HG02678 (cell line): ENCODE results near the gene AGPAT3.

Experiments
- ATAC-seq: cut with Tn5 transposase; IDR thresholded peaks from one replicate; pipeline ENCODE4 v1.9.1; 2021; ENCODE audit warnings: mild to moderate bottlenecking, moderate library complexity; ENCODE audit not compliant: unreplicated experiment

AGPAT3 gene

DNA sequence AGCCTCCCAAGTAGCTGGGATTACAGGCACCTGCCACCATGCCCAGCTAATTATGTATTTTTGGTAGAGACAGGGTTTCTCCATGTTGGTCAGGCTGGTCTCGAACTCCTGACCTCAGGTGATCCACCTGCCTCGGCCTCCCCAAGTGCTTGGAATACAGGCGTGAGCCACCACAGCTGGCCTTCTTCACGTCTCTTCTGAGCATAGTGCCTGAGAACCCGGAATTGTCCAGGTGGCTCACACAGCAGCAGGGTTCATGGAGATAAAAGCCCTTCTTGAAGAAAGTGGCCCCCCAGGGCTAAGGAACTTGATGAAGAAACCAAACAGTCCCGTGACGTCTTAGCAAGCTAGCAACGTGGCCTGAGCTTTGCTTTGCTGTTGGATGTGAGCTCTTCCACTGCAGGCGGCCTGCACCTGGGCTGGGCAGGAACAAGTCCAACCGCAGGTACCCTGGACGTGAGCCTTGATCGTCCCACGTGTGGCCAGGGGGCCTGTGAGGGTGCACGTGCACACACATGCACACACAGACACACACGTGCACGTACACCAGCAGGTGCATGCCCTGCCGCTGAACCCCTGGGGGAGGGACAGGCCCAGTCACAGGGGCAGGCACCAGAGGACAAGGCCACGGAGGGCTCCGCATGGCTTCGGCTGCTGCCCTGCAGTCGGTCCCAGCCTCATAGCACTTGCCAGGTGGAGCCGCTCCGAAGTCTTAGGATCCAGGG is 123.6 kb downstream of the AGPAT3 start:
- ATAC-seq: no peak

DNA sequence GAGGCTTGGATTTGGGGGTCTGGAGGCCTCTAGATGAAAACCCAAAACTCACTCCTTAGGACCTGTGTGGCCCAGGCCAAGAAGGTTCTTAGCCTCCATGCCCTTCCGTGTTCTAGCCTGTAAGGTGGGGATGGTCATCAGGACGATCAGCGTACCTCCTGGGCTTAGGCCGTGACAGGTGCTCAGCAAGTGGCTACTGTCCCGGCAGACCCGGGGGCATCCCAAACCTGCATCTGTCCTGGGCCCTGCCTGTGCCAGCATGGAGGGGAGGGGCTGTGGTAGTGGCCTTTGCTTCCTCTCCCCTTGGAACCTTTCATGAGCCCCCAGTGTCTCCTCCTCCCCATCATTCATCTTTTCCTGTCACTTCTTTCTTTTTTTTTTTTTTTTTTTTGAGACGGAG is 124.4 kb downstream of the AGPAT3 start:
- ATAC-seq: no peak

DNA sequence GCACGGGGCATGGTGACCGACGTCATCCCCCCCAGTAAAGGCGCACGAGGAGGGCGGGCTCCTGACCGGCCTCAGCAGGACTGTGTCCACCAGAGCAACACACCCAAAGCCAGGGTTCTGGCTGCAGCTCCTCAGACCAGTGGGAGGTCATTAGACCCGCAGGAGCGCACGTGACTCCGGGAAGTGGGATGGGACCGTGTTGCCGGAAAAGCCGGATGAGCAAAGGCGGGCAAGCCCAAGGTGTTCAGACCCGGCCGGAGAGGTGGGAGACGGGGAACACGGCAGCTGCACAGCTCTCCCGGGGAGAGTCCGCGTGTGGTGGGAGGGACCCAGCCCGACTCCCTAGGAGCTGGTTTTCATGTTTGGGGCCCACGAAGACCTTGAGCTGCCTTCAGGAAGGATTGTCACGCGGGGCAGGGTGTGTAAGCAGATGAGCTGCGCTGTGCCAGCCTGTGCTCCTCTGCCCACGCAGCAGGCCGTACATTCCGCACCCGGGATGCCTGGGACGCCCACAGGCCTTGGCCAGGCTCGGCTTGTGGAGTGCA is 126.5 kb downstream of the AGPAT3 start:
- no peak for ATAC-seq

DNA sequence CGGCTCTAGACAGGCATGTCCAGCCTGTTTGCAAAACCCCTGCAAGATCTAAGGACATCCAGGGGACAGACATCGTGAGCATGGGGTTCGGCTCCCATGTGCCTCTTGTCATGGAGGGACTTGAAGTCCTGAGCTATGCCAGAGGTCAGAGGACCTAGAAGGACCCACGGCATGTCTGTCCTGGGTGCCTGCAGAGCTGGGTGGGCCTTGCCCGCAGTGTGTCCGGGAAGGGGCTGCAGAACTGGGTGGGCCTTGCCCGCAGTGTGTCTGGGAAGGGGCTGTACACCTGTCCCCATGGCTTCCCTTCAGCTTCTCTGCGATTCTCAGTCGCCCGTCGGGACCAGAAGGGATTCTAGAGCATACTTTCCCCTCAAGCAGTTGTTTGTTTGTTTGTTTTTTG is 127.1 kb downstream of the AGPAT3 start:
- no peak for ATAC-seq

DNA sequence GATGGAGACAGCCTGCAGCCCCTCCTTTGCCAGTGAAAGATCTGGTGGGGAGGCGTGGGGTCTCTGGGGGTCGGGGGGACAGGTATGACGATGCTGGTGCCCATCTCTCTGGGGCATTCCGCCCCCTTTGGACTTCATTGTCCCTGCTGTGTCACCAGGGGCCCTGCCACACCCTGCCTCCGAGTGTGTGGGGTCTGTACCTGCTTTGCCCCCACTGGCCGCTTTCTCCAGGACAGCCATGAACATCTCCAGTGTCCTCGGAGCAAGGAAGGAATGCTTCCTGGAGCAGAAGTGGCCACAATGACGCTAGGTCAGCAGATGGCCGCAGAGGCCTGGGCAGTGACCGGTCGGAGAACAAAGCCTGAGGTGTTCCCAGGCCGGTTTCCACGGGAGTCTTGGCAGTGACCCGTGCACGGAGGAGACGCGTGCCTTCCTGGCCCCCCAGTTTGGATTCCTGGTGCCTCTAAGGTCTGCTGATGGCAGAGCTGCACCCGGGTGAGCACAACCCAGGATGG is 128.5 kb downstream of the AGPAT3 start:
- ATAC-seq: no peak

DNA sequence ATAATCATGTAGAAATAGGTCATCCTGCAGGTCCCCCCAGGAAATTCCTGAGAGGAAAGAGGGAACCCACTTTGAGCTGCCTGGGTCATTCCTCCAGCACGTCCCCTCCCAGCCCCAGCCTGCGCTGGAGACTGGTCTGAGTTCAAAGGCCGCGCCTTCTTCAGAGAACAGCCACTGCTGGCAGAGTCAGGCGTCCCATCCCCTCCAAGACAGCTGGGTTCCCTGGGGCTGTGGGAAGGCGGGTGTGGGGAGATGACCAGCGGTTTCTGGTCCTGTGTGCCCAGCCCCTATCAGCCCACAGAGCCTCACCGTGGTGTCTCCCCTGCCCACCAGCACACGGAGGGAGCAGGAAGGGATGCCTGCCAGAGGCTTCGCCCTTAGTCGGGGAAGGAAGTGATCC is 129.1 kb downstream of the AGPAT3 start:
- ATAC-seq: no peak

DNA sequence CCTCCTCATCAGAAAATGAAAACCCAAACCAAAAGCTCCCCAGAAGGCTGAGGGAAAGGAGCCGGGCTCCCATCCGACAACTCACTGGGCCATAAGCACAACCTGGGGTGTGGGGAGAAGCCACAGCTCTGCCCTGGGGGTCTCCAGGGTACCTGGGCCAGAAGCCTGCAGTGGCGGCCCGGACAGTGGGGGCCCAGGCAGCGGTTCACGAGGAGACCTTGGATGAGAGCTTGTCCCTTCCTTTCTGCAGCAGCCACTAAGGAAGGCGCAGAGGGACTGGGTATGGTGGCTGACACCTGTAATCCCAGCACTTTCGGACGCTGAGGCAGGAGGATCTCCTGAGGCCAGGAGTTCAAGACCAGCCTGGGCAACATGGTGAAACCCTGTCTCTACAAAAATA is 129.6 kb downstream of the AGPAT3 start:
- ATAC-seq: no peak

DNA sequence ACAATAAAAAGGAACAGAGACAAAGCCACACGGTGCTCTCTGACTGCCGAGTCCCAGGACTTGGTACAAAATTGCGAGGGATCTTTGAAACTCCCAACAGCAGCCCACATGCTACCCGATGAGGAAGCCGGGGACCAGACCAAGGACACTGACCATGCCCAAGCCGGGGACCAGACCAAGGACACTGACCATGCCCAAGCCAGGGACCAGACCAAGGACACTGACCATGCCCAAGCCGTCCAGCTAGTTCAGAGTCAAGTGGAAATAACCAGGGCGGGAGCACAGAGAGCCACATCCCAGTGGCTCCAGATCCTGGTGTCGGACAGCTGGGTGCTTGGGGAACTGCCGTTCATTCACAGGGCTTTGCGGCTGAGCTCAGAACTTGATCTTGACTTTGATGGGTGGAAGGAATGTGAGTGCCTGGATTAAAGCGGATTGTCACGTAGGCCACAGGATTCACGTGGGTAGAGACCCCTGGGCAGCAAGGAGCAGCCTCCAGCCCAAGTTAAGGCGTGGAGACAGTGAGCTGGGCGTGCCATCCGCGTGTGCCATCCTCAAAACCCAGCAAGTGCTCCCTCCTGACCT is 130.6 kb downstream of the AGPAT3 start:
- ATAC-seq: no peak

DNA sequence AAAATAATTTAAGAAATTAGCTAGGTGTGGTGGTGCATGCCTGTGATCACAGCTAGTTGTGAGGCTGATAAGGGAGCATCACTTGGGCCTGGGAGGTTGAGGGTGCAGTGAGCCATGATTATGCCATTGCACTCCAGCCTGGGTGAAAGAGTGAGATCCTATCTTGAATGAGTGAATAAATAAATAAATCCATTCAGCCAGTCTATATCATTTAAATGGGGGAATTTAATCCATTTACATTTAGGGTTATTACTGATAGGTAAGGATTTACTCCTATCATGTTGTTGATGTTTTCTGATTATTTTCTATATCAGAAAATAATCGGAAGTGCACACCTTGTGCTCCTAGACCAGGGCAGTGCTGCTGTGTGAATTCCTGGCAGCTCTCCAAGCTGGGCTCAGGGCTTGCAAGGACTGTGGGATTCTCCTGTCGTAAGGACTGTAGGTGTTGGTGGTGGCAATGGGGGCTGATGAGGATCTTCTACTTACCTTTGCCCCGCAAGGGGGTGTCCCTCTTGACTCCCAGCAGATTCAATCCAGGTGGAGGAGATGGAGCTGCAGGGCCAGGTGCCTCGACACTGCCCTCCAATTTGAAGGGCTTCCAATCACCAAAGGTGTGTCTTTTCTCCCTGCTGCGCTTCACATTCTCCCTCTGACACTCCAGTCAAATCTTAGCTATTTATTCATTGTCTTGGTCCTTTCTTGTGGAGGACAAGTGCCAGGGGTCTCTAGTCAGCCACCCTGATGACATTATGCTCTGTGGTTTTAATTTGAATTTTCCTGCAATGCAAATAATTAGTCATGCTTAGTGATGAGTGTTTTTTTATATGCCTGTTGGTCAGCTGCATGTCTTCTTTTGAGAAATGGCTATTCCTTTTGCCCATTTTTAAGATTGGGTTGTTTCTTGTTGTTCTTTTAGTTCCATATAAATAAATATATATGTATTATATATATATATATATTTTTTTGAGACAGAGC is 133.0 kb downstream of the AGPAT3 start:
- ATAC-seq: no peak

DNA sequence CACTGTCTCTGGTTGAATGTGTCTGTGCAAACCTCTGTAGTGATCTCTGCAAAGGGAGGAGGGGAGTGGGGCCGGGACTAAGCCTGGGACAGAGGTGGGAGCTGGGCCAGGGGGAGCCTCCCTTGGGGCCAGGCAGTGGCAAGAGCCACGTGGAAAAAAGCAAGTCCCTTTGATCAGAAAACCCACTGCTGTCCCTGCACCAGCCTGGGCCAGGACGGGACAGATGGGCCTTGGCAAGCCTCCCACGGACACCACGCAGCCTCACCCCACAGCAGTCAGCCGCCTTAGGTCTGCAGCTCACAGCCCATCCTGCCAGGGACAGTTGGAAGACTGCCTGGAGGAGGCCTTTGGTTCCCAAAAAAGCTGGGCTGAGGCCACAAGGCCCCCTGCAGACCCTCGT is 135.3 kb downstream of the AGPAT3 start:
- no peak for ATAC-seq

DNA sequence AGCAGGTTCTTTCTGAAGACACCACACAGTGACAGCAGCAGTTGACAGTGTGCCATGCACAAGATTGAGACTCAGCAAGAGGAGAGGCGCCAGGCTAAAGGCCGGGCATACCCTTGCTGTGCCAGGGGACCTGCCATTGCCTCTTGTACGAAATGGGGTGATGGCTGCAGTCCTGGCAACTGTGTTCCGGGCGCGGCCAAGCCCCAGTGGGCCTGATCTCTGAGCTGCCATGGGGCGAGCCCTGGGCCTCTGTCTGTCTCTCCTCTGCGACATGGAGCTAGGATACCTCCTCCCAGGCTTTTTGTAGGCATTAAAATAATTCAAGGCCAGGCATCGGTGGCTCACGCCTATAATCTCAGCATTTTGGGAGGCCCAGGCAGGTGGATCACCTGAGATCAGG is 137.5 kb downstream of the AGPAT3 start:
- no peak for ATAC-seq

DNA sequence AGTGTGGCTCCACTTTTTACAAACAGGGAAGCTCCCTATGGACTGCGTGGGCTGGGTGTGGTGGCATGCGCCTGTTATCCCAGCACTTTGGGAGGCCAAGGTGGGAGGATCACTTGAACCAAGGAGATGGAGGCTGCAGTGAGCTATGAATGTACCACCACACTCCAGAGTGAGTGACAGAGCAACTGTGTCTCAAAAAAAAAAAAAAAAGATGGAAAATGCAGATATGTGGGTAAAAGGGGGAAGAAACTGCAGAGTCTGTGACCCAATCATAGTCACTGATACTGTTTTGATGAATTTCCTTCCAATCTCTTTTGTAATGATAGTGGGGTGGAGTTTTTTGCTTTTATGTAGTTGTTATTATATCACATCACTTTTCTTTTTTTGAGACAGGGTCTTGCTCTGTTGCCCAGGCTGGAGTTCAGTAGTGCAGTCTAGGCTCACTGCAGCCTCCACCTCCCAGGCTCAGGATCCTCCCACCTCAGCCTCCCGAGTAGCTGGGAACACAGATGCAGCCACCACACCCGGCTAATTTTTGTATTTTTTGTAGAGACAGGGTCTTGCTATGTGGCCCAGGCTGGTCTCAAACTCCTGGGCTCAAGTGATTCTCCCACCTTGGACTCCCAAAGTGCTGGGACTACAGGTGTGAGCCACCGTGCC is 138.4 kb downstream of the AGPAT3 start:
- ATAC-seq: no peak

DNA sequence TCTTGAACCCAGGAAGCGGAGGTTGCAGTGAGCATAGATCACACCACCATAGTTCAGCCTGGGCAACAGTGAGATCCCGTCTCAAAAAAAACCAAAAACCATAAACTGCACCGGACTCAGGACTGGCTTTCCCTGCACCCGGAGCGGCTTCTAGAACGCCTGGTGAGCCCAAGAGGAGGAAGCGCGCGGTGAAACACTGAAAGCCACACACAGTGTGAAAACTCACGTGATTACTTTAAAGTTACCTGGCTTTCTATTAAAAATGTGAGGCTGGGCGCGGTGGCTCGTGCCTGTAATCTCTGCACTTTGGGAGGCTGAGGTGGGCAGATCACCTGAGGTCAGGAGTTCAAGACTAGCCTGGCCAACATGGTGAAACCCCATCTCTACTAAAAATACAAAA is 140.0 kb downstream of the AGPAT3 start:
- no peak for ATAC-seq

DNA sequence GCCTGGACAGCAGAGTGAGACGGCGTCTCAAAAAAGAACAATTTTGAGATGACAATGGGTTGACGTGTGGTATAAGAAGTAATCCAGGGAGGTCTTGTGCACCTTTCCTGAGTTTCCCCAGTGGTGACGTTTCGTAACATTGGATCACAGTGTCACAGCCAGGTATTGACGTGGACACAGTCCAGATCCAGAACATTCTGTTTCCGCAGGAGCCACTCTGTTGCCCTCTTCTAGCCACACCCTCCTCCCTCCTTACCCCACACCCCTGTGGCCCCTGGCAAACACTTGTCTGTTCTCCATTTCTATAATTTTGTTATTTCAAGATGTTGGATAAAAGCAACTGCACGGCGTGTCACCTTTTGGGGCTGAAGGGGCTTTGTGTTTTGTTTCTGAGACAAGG is 140.6 kb downstream of the AGPAT3 start:
- no peak for ATAC-seq

DNA sequence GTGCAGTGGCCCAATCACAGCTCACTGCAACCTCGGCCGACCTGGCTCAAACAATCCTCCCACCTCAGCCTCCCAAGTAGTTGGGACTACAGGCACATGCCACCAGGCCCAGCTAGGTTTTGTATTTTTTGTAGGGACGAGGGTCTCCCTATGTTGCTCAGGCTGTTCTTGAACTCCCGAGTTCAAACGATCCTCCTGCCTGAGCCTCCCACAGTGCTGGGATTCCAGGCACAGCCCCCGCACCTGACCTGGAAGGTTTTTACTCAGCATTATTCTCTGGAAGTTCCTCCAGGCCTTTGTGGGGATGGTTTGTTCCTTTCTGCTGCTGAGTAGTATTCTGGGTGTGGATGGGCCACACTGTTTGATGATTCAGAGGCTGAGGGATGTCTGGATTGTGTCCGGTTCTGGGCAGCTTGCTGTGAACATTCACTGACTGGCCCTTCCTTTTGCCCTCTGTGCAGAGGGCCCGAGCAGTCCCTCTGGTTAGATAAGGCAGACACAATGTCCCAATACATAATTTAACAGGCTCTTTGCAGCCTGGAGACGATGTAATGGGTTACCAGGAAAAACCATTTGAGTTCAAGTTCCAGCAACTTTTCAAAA is 141.1 kb downstream of the AGPAT3 start:
- ATAC-seq: no peak

DNA sequence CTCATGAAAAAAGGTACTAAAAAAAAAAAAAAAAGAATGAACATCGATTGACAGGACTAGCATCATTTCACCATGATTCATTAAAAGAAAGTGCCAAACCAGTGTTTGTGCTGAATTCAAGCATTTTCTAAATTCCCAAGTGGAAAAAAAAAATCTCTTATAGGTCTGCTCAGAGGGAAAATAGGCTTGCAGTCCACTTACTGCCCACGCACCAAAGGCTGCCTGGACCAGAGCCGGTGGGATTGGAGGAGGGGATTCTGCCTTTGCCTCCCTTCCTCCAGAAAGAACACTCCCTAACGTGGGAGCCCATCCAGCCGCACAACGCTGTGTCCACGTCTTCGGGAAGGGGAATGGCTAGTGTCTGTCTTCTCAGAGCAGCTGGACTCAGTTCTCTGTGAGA is 141.6 kb downstream of the AGPAT3 start:
- no peak for ATAC-seq

DNA sequence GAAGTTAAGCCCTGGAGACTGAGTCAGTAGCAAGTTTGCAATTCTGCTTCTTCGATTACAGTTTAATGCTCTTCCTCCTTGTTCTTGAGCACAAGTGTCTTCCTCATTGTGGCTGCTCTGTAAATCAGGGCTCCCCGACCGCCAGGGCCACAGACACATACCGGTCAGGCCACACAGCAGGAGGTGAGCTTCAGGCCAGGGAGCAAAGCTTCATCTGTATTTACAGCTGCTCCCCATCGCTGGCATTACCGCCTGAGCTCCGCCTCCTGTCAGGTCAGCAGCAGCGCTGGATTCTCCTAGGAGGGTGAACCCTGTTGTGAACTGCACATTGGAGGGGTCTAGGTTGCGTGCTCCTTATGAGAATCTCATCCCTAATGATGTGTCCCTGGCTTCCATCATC is 145.4 kb downstream of the AGPAT3 start:
- ATAC-seq: no peak

DNA sequence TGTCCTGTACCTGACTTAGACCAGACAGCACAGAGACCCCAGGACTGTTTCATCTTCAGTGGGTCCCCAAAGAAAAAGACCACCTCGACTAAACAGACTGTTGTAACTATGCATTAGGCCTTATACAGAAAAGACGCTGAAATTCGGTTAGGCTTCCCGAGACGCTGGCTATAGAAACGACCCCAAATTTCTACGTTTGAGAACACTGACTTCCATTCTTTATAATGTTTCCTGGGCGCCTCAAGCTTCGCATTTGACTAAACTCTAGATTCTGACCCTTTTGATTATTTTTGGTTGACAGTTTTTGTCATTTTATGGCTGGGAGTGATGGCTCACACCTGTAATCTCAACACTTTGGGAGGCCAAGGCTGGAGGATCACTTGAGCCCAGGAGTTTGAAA is 146.1 kb downstream of the AGPAT3 start:
- ATAC-seq: no peak

DNA sequence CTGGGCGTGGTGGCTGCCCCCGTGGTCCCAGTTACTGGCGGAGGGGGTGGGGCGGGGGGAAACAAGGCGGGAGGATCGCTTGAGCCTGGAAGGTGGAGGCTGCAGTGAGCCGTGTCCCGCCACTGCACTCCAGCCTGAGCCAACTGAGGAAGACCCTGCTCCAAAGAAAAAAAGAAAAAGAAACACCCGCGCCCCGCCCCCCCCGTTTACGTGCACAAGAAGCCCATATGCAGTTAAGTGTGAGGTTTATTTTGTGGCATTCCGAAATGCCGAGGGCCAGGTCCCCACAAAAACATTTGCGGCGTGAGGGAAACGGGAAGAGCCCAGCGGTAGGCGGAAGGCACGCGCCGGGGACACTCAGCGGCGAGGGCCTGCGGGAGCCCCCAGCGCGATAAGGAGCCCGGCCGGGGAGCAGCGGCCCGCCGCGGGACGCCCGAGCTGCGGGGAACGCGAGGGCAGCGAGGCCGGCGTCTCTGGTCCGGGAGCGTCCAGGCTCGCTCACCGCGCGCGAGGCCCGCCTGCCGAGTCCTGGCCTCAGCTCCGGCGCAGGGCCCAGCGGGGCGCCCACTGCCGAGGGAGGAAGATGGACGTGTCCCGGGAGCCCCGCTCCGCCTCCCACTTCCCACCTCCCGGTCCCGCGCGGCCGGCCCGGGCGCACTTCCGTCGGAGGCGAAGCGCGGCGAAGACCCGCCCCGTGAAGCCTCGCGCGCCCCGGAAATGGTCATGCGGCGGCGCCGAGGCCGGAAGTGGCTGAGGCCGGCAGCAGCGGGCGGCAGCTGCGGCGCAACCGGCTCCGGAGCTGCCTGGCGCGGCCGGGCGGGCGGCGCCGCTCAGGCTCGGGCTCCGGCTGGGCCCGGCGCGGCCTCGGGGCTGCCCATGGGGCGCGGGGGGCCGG is 146.8 kb downstream of the AGPAT3 start, which contains the start of gene TRAPPC10:
Gene TRAPPC10, plus strand, starts transcription at position 731 of the 895 bp plus-strand sequence. CDS start 185 bp downstream, outside the sequence.
- ATAC-seq: peak; percentile 66
